ENCODE data around the gene PCDH9.

PCDH9 gene

GRCh38 chr13:66875264-66875663 is 354.9 kb downstream of the PCDH9 start:
- TF ChIP-seq CTCF (IDR thresholded peaks at IDR 0.05; ENCODE audit: low read depth, low read length, missing control alignments), result no peak
- in situ Hi-C loops (cut with HindIII; ENCODE audit: low pct_ligation_motif_present, low sequenced_read_pairs), result no loop called here
- H3K4me3 ChIP-seq (ENCODE audit: low read depth, low read length), result no peak overlapping the region

GRCh38 chr13:66864627-66865026 is 365.5 kb downstream of the PCDH9 start:
- H3K27ac ChIP-seq, result no peak overlapping the region
- H3K36me3 ChIP-seq (replicated peaks), result no peaks in the 10 kb centered on the region
- no peak overlapping the region for H3K4me3 ChIP-seq (ENCODE audit: low read depth, low read length)
- no peak for DNase-seq
- no peaks in the 10 kb centered on the region for H3K27me3 ChIP-seq (replicated peaks)
- no peak for TF ChIP-seq CTCF (IDR thresholded peaks at IDR 0.05; ENCODE audit: low read depth, low read length, missing control alignments)
- in situ Hi-C loops (cut with HindIII; ENCODE audit: low pct_ligation_motif_present, low sequenced_read_pairs), result no loop called here

More at GRCh38 chr13:66875264-66875663, 354.9 kb downstream of the PCDH9 start:
- no peak overlapping the region for H3K27ac ChIP-seq
- no peaks in the 10 kb centered on the region for H3K27me3 ChIP-seq (replicated peaks)
- DNase-seq, result no peak
- H3K36me3 ChIP-seq (replicated peaks), result no peaks in the 10 kb centered on the region

GRCh38 chr13:66860878-66861417 is 369.2 kb downstream of the PCDH9 start:
- no peak overlapping the region for H3K4me3 ChIP-seq (ENCODE audit: low read depth, low read length)
- no peak for DNase-seq
- no peaks in the 10 kb centered on the region for H3K36me3 ChIP-seq (replicated peaks)
- in situ Hi-C loops (cut with HindIII; ENCODE audit: low pct_ligation_motif_present, low sequenced_read_pairs), result no loop called here
- H3K27me3 ChIP-seq (replicated peaks), result no peaks in the 10 kb centered on the region
- H3K27ac ChIP-seq, result no peak overlapping the region
- no peak for TF ChIP-seq CTCF (IDR thresholded peaks at IDR 0.05; ENCODE audit: low read depth, low read length, missing control alignments)

GRCh38 chr13:66859934-66860877 is 369.9 kb downstream of the PCDH9 start:
- DNase-seq, result no peak
- H3K36me3 ChIP-seq (replicated peaks), result no peaks in the 10 kb centered on the region
- no peak overlapping the region for H3K27ac ChIP-seq
- TF ChIP-seq CTCF (IDR thresholded peaks at IDR 0.05; ENCODE audit: low read depth, low read length, missing control alignments), result no peak
- H3K4me3 ChIP-seq (ENCODE audit: low read depth, low read length), result no peak overlapping the region
- in situ Hi-C loops (cut with HindIII; ENCODE audit: low pct_ligation_motif_present, low sequenced_read_pairs), result no loop called here
- no peaks in the 10 kb centered on the region for H3K27me3 ChIP-seq (replicated peaks)

GRCh38 chr13:66859078-66859477 is 371.1 kb downstream of the PCDH9 start:
- no peak overlapping the region for H3K4me3 ChIP-seq (ENCODE audit: low read depth, low read length)
- no peak for TF ChIP-seq CTCF (IDR thresholded peaks at IDR 0.05; ENCODE audit: low read depth, low read length, missing control alignments)
- H3K27ac ChIP-seq, result no peak overlapping the region
- H3K27me3 ChIP-seq (replicated peaks), result no peaks in the 10 kb centered on the region
- H3K36me3 ChIP-seq (replicated peaks), result no peaks in the 10 kb centered on the region
- no peak for DNase-seq
- in situ Hi-C loops (cut with HindIII; ENCODE audit: low pct_ligation_motif_present, low sequenced_read_pairs), result no loop called here

All from brain microvascular endothelial cell (primary cell).